ENCODE measurements around the gene IFNA13.

IFNA13 gene

GRCh38 chr9:21357479-21358460, 10.1 kb downstream of the IFNA13 start:
- DNase-seq: peak; percentile 15

- no peak for DNase-seq
Measured at GRCh38 chr9:21350787-21351186, 17.1 kb downstream of the IFNA13 start, which contains the start of gene IFNA6. TSS of gene IFNA6 (minus strand) at chr9:21350887. CDS start at chr9:21350887, 0 bp downstream.

GRCh38 chr9:21348430-21348970, 19.4 kb downstream of the IFNA13 start:
- DNase-seq: no peak

DNA sequence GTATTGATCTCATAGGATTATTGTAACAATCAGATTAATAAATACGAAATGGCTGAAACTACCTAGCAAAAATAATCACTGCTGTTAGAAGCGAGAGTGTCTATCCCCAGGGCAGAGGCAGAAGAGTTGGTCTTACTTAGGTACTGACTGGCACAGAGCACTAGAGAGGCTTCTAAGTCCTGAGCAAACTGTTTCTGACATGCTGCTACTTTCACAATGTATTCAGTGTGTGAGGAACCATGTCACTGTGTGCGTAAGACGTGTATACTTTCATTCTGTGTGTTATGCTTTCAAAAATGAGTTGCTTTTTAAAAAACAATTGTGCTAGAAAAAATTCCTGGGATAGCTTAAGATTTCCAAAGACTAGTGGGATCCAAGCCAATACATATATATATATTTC, 27.1 kb downstream of the IFNA13 start:
- DNase-seq: no peak

DNA sequence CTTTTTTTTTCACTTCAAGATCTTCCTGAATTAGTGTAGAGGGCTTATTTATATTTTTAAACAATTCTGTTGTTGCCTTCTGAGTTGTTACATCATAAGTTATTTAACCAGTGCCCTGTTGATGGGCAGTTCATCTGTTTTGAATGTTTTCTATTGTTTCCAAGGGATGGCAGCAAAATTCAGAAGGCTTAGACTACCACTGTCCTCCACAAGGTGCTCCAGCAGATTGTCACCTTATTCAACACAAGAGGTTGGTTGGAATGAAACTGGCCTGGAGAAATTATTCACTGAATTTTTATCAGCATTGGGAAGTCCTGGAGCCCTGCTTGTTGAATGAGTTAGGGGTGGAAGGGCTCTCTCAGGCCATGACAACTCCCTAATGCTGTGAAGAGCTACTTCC, 31.4 kb downstream of the IFNA13 start:
- no peak for DNase-seq

GRCh38 chr9:21334701-21335632, 32.9 kb downstream of the IFNA13 start, which contains the start of gene KLHL9:
TSS of gene KLHL9 (minus strand) at chr9:21335404. CDS start at chr9:21334859, 545 bp downstream.
- DNase-seq: peak; percentile 89

GRCh38 chr9:21333226-21333625, 34.6 kb downstream of the IFNA13 start:
- no peak for DNase-seq

DNA sequence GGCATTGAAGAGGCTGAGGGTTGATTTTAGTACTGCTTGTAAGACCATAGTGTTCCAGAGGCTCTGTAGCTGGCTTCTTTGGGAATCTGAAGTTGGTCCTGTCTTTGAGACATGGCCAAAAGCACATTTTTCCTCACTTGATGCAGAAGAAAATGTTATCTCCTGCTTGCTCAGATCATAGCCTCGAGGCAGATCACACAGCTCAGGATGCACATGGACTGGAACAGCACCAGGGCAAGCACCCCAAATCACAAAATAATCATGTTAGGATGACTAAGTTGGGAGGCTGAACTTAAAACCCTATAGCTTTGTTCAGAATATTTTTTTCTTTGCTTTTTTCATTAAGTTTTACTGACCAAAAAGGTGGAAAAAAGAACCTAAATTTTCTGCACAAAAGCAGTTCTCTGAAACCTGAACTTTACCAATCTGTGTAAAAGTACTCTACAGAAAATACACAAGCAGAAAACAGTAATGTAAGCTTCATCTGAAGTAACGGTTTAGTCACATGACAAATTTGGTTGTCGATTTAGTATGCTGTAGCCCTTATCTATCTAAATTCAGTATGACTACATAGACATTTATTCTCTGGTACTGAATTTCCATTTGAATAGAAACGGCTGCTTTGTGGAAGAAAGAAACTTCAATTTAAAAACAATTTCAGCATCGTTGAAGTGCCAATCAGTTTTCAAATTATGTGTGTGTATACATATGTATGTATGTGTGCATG, 36.0 kb downstream of the IFNA13 start:
- DNase-seq: no peak

DNA sequence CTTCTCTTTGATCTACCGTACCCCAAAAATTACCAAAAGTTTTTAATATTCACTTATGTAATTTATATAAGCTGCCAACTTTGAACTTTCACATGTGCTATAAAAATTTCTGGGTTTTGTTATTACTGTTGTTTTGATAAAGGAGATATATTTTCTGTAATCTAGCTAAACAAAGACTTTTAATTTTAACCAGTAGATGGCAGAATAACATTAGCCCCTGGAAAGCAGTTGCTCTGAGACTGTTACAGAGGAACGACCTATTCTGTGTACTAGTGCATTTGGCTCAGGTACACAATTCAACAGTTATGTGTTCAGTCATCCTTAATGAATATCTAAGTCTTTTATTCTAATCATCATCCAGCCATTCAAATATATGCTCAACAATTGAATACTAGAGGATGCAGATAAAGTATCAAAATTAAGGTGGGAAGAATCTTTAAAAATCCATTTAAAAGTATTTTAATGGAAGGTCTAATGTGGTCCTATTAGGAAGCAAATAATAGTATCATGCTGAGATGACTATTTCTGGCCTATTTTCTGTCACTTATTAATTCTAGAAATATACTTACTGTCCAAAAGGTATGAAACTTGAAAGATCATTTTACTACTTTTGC, 41.2 kb downstream of the IFNA13 start:
- DNase-seq: peak; percentile 69

DNA sequence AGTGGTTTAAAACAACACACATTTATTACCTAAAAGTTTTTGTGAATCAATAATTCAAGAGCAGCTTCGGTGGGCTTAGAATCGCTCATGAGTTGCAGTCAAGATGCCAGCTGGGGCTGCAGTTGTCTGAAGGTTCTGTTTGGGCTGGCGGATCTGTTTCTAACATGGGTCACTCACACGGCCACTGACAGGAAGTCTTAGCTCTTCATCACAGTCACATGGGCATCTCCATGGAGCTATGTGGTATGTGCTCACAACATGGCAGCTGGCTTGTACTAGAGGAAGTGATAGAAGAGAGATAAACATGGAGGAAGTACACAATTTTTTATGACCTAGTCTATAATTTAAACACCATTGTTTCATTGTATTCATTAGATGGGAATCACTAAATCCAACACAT, 43.8 kb downstream of the IFNA13 start:
- DNase-seq: no peak

- no peak for DNase-seq
Measured at GRCh38 chr9:21322911-21323461, 44.9 kb downstream of the IFNA13 start.

DNA sequence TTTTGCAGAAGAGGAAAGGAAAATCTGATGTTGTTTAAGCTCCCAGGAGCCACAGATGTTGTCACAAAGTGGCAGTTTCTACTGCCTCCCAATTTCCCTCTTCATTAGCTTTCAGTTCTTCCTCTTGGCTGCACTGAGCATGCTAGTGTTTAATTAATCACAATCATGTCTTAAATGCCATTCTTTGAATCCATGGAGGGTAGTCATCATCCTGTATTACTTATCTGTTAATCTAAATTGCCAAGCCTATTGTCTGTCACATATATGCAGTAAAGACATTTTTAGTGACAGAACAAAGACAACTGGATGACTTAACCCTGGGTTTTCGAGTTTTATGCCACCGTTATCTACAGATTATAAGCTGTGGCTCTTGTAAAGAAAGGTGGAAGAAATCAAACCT, 47.4 kb downstream of the IFNA13 start:
- no peak for DNase-seq

DNA sequence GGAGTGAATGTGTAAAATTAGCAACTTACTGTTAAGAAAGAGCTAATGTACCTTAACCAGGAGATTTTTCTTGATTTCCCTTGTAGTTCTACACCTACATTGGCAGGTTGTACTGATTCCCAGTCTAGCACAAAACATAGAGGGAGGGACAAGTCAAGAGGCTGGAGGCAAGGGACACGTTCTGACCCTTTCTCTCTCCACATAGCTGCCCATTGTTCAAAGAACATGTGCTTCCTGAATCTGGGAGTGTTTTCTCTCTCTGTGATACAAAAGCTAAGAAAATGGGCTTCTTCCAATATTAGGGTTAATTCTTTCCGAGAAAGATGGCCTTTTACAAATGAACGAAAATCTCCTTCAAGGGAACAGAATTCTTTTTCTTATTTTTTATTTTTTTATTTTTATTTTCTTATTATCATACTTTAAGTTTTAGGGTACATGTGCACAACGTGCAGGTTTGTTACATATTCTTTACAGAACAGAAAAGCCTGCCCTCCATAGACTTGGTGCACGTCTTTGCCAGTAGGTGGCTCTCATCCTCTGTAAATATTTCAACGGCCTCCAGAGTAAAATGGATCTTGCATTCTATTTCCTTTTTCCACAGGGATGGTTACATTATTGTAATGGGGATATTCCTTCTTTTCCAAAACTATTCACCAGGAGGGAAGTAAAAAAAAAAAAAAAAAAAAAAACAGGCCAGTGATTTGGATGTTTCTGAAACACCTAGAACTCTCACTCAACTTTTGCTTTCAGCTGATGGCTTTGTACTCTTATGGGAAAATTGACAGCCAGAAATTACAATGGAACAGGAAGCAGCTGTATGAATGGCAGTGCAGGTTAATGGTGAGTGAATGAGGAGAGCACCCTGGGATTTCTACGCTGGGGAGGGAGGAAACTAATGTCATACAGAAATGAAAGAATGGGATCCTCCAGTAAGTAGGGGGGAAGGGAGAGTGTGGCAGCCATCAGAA, 49.6 kb downstream of the IFNA13 start:
- peak; percentile 49 for DNase-seq
